Astrocyte (in vitro differentiated cells and primary cell): ENCODE results near the gene LYST. TPM values are rescaled to one million over a fixed set of nuclear protein-coding genes. Genes with fewer than 3 reads are reported as not detected.

Experiments
- DNase-seq: peaks from one replicate; pipeline ENCODE4 v3.0.0-alpha.2; 2010; ENCODE audit warnings: low read depth
- FAIRE-seq: peaks from 2 replicates; lab custom pipeline; 2011; peaks lifted over from hg19 to GRCh38; lab: Jason Lieb, UNC
- H2AFZ ChIP-seq: 2 replicates; pipeline ENCODE4 v1.6.0; 2012; ENCODE audit warnings: low read depth, low read length, inconsistent platforms
- H3K27ac ChIP-seq: 2 replicates; pipeline ENCODE4 v1.5.1; 2011; ENCODE audit warnings: low read depth, low read length, inconsistent platforms
- H3K27me3 ChIP-seq: 2 replicates; pipeline ENCODE4 v1.6.0; 2011; ENCODE audit warnings: low read length, inconsistent platforms; ENCODE audit not compliant: insufficient read depth
- H3K36me3 ChIP-seq: 2 replicates; pipeline ENCODE4 v1.5.1; 2011; ENCODE audit warnings: low read length, inconsistent platforms; ENCODE audit not compliant: insufficient read depth
- H3K4me1 ChIP-seq: 2 replicates; pipeline ENCODE4 v1.5.1; 2011; ENCODE audit warnings: low read length, inconsistent platforms; ENCODE audit not compliant: insufficient read depth
- H3K4me2 ChIP-seq: 2 replicates; pipeline ENCODE4 v1.6.0; 2012; ENCODE audit warnings: low read length, inconsistent platforms
- H3K4me3 ChIP-seq: 2 replicates; pipeline ENCODE4 v1.5.1; 2011; ENCODE audit warnings: low read depth, mild to moderate bottlenecking, low read length, inconsistent platforms; ENCODE audit not compliant: insufficient read depth
- H3K79me2 ChIP-seq: 2 replicates; pipeline ENCODE4 v1.6.0; 2012; ENCODE audit warnings: mild to moderate bottlenecking, low read length, inconsistent platforms; ENCODE audit not compliant: insufficient read depth
- H3K9ac ChIP-seq: 2 replicates; pipeline ENCODE4 v1.6.0; 2012; ENCODE audit warnings: mild to moderate bottlenecking, low read length, inconsistent platforms
- H3K9me3 ChIP-seq: 2 replicates; pipeline ENCODE4 v1.5.1; 2012; ENCODE audit warnings: low read depth, mild to moderate bottlenecking, low read length, inconsistent platforms; ENCODE audit not compliant: insufficient read depth
- H4K20me1 ChIP-seq: 2 replicates; pipeline ENCODE4 v1.6.0; 2012; ENCODE audit warnings: low read length, inconsistent platforms; ENCODE audit not compliant: insufficient read depth
- H3K27ac Mint-ChIP-seq: one replicate; pipeline ENCODE4 v1.8.0; 2021; ENCODE audit warnings: mild to moderate bottlenecking, mixed read lengths; ENCODE audit not compliant: unreplicated experiment
- H3K27me3 Mint-ChIP-seq: one replicate; pipeline ENCODE4 v1.8.0; 2021; ENCODE audit warnings: low read depth, mixed read lengths; ENCODE audit not compliant: unreplicated experiment
- H3K36me3 Mint-ChIP-seq: one replicate; pipeline ENCODE4 v1.8.0; 2021; ENCODE audit warnings: low read depth, mixed read lengths; ENCODE audit not compliant: unreplicated experiment
- H3K4me1 Mint-ChIP-seq: one replicate; pipeline ENCODE4 v1.8.0; 2021; ENCODE audit warnings: low read depth, mixed read lengths; ENCODE audit not compliant: unreplicated experiment
- H3K4me3 Mint-ChIP-seq: one replicate; pipeline ENCODE4 v1.8.0; 2021; ENCODE audit warnings: mild to moderate bottlenecking, moderate library complexity, mixed read lengths; ENCODE audit not compliant: unreplicated experiment
- H3K9me3 Mint-ChIP-seq: one replicate; pipeline ENCODE4 v1.8.0; 2021; ENCODE audit warnings: mild to moderate bottlenecking, mixed read lengths; ENCODE audit not compliant: unreplicated experiment
- CTCF ChIP-seq: IDR thresholded peaks from 2 replicates; pipeline ENCODE4 v1.5.1; 2011; ENCODE audit warnings: low read depth, mild to moderate bottlenecking, inconsistent platforms, low read length, moderate library complexity; ENCODE audit not compliant: insufficient read depth
- EZH2 ChIP-seq: IDR thresholded peaks from 2 replicates; pipeline ENCODE4 v1.6.1; 2012; ENCODE audit warnings: mild to moderate bottlenecking, low read length, inconsistent platforms; ENCODE audit not compliant: insufficient read depth
- total RNA-seq: library from RNA; stranded (reverse); gene quantifications from 2 replicates; pipeline ENCODE4 v1.2.1, GENCODE V29; 2021

The LYST gene
- total RNA-seq, 1 donor from 2014 or later, result 15.7 TPM

- Histone ChIP-seq H4K20me1 (peaks cover 6% of the 10 kb centered on the region), H2AFZ (no peak overlapping the region), H3K79me2 (peaks cover 14% of the 10 kb centered on the region), H3K36me3 (no peaks in the 10 kb centered on the region), H3K27ac (no peak overlapping the region), H3K4me3 (no peak overlapping the region), H3K4me1 (no peaks in the 10 kb centered on the region), H3K9ac (no peak overlapping the region), H3K4me2 (no peak overlapping the region), H3K9me3 (no peaks in the 10 kb centered on the region), H3K27me3 (no peaks in the 10 kb centered on the region)
- FAIRE-seq (no peak), DNase-seq (no peak)
- peaks cover 8% of the 10 kb centered on the region for H3K4me1 Mint-ChIP-seq
- H3K27ac Mint-ChIP-seq, result no peak overlapping the region
- H3K36me3 Mint-ChIP-seq, result no peaks in the 10 kb centered on the region
- H3K27me3 Mint-ChIP-seq, result no peaks in the 10 kb centered on the region
- no peak overlapping the region for H3K4me3 Mint-ChIP-seq
- H3K9me3 Mint-ChIP-seq, result no peaks in the 10 kb centered on the region
- TF ChIP-seq EZH2, result no peak
- TF ChIP-seq CTCF, result no peak
Measured at GRCh38 chr1:235844776-235845175, 21.9 kb downstream of the LYST start.

DNA sequence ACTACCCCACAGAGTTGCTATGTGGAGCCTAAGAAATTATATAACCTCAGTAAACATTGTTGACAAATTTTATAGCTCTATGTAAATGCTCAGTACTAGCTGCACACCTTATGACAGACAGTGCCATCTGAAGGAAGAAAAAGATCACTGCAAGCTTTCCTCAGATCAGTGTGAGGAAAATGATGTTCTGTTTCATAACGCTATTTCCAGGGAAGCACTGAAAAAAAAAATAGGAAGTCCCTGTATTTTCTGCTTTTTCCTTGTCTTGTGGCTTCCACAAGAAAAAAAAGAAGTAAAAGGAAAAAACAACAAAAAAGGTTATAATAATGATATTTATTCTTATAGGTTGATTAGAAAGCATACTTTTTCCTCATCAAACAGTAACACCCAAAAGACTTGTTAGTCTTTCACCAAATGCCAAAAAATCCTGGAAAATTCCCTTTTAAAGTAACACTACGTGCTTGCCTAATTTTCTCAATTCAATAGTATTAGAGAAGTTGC is 23.2 kb downstream of the LYST start:
- H3K79me2 ChIP-seq, result peaks cover 11% of the 10 kb centered on the region
- H3K9me3 ChIP-seq, result no peaks in the 10 kb centered on the region
- no peak overlapping the region for H3K27ac ChIP-seq
- H2AFZ ChIP-seq, result no peak overlapping the region
- no peaks in the 10 kb centered on the region for H3K27me3 ChIP-seq
- no peaks in the 10 kb centered on the region for H3K4me1 ChIP-seq
- H4K20me1 ChIP-seq, result peaks cover 6% of the 10 kb centered on the region
- FAIRE-seq, result peak; percentile 39
- no peak overlapping the region for H3K4me3 Mint-ChIP-seq
- no peaks in the 10 kb centered on the region for H3K9me3 Mint-ChIP-seq
- H3K27ac Mint-ChIP-seq, result no peak overlapping the region
- H3K27me3 Mint-ChIP-seq, result no peaks in the 10 kb centered on the region
- TF ChIP-seq CTCF, result peak; percentile 56
- TF ChIP-seq EZH2, result no peak
- H3K4me2 ChIP-seq, result no peak overlapping the region
- no peaks in the 10 kb centered on the region for H3K36me3 Mint-ChIP-seq
- H3K4me1 Mint-ChIP-seq, result peaks cover 8% of the 10 kb centered on the region
- no peaks in the 10 kb centered on the region for H3K36me3 ChIP-seq
- H3K4me3 ChIP-seq, result no peak overlapping the region
- no peak overlapping the region for H3K9ac ChIP-seq
- no peak for DNase-seq

DNA sequence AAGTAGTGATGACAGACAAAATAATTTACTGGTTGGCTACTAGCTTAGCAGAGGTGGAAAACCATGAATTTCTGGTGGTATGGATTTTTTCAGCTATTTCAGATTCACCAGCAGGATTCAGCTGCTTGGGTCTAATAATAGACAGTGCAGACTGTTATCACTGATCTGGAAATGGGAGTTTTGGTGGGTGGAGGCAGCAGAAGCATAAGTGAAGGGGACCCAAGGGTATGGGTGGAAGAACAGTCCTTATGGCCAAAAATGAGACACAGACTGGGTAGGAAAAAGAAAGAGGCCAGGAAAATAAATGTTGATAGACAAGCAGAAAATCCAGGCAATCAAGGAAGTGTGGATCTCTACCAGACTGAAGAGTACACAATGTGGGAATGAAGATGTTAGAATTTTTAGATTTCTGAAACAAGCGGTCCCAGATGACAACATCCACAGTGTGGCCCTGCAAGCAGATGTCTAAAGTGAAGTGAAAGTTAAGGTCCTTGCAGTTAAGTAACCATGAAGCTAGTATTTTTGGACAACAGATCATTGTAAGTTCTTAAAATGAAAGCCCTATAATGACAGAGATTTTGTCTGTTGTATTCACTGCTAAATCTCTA is 24.7 kb downstream of the LYST start:
- Histone ChIP-seq H3K79me2 (peaks cover 11% of the 10 kb centered on the region), H3K36me3 (no peaks in the 10 kb centered on the region), H4K20me1 (peaks cover 6% of the 10 kb centered on the region), H3K9ac (no peak overlapping the region), H2AFZ (no peak overlapping the region), H3K4me3 (no peak overlapping the region), H3K4me2 (no peak overlapping the region), H3K9me3 (no peaks in the 10 kb centered on the region), H3K4me1 (no peaks in the 10 kb centered on the region), H3K27me3 (no peaks in the 10 kb centered on the region), H3K27ac (no peak overlapping the region)
- TF ChIP-seq CTCF, result no peak
- TF ChIP-seq EZH2, result no peak
- H3K36me3 Mint-ChIP-seq, result no peaks in the 10 kb centered on the region
- FAIRE-seq (no peak), DNase-seq (no peak)
- H3K4me3 Mint-ChIP-seq, result no peak overlapping the region
- no peaks in the 10 kb centered on the region for H3K9me3 Mint-ChIP-seq
- no peak overlapping the region for H3K27ac Mint-ChIP-seq
- no peaks in the 10 kb centered on the region for H3K27me3 Mint-ChIP-seq
- H3K4me1 Mint-ChIP-seq, result peaks cover 8% of the 10 kb centered on the region
